Tibial nerve (tissue), 3 donors: ENCODE measurements around the gene NBAS.

ENCODE experiments used
- CTCF ChIP-seq, 5 experiments: fragments of 200-600 bp in 3 of 5; fragments of 450-650 bp in 2 of 5; sonication (generic) in 3 of 5; IDR thresholded peaks; one replicate each; pipeline ENCODE4 v1.5.1; 2016 to 2019; ENCODE audit warnings: antibody characterized with exemption in 5 of 5, mild to moderate bottlenecking in 3 of 5, moderate library complexity in 2 of 5
- POLR2A ChIP-seq, 2 donors: fragments of 450-650 bp; IDR thresholded peaks; one replicate each; pipeline ENCODE4 v1.6.1; 2017; ENCODE audit warnings: antibody characterized with exemption in 2 of 2, mild to moderate bottlenecking in 2 of 2, moderate library complexity in 2 of 2

GRCh38 chr2:15163326-15163725 is 397.8 kb downstream of the NBAS start:
- no peak for TF ChIP-seq POLR2A (IDR thresholded peaks at IDR 0.05)
- TF ChIP-seq CTCF (IDR thresholded peaks at IDR 0.05): no peak
